Ectodermal cell (in vitro differentiated cells): ENCODE data around the gene HRAS.

Experiments used
- H3K27ac ChIP-seq: 2 replicates; pipeline ENCODE4 v1.7.0; 2013; ENCODE audit warnings: mild to moderate bottlenecking, low read depth, low read length; ENCODE audit not compliant: insufficient read depth, poor library complexity, severe bottlenecking
- H3K27me3 ChIP-seq: 2 replicates; pipeline ENCODE4 v1.7.0; 2013; ENCODE audit warnings: mild to moderate bottlenecking, low read length; ENCODE audit not compliant: insufficient read depth, control insufficient read depth, poor library complexity, severe bottlenecking
- H3K36me3 ChIP-seq: one replicate; pipeline ENCODE4 v1.7.0; 2013; ENCODE audit warnings: low read length; ENCODE audit not compliant: control insufficient read depth, insufficient read depth
- H3K4me1 ChIP-seq: one replicate; pipeline ENCODE4 v1.7.0; 2013; ENCODE audit warnings: low read length; ENCODE audit not compliant: control insufficient read depth, insufficient read depth
- H3K4me3 ChIP-seq: 2 replicates; pipeline ENCODE4 v1.7.0; 2013; ENCODE audit warnings: low read depth, low read length, control low read depth; ENCODE audit not compliant: insufficient read depth
- H3K9me3 ChIP-seq: 2 replicates; pipeline ENCODE4 v1.7.0; 2013; ENCODE audit warnings: mild to moderate bottlenecking, low read length, moderate library complexity; ENCODE audit not compliant: control insufficient read depth
- WGBS, 2 experiments: methylation state at CpG; one replicate each; pipeline ENCODE4 v1.1.7; 2013; ENCODE audit warnings: missing lambda C conversion rate in 2 of 2; 5-methylcytosine and 5-hydroxymethylcytosine counted together

Gene HRAS

GRCh38 chr11:498297-499181 is 36.8 kb downstream of the HRAS start:
- Histone ChIP-seq H3K9me3 (no peaks in the 10 kb centered on the region), H3K27ac (no peak overlapping the region), H3K36me3 (peaks cover 30% of the 10 kb centered on the region), H3K4me1 (no peaks in the 10 kb centered on the region), H3K27me3 (no peaks in the 10 kb centered on the region), H3K4me3 (no peak overlapping the region)
- WGBS, 2 experiments = 94% methylated on average over 39 of the region's 39 CpGs

- peaks cover 30% of the 10 kb centered on the region for H3K36me3 ChIP-seq
- H3K9me3 ChIP-seq = no peaks in the 10 kb centered on the region
- H3K27ac ChIP-seq = no peak overlapping the region
- no peaks in the 10 kb centered on the region for H3K4me1 ChIP-seq
- H3K27me3 ChIP-seq = no peaks in the 10 kb centered on the region
- 95 to 96% methylated on average over 31 of the region's 31 CpGs for WGBS, 2 experiments
- no peak overlapping the region for H3K4me3 ChIP-seq
These were observed 37.6 kb downstream of the HRAS start for GRCh38 chr11:497565-498296.

- Histone ChIP-seq H3K36me3 (peaks cover 30% of the 10 kb centered on the region), H3K4me3 (no peak overlapping the region), H3K4me1 (no peaks in the 10 kb centered on the region), H3K27me3 (no peaks in the 10 kb centered on the region), H3K27ac (no peak overlapping the region), H3K9me3 (no peaks in the 10 kb centered on the region)
- 95% methylated on average over 34 of the region's 34 CpGs for WGBS, 2 experiments
These were observed 38.4 kb downstream of the HRAS start for GRCh38 chr11:496834-497564.

- H3K36me3 ChIP-seq = peaks cover 30% of the 10 kb centered on the region
- no peak overlapping the region for H3K27ac ChIP-seq
- WGBS, 2 experiments = 92 to 95% methylated on average over 10 of the region's 10 CpGs
- H3K27me3 ChIP-seq = no peaks in the 10 kb centered on the region
- no peaks in the 10 kb centered on the region for H3K9me3 ChIP-seq
- H3K4me1 ChIP-seq = no peaks in the 10 kb centered on the region
- no peak overlapping the region for H3K4me3 ChIP-seq
These were observed 39.8 kb downstream of the HRAS start for GRCh38 chr11:495537-495931.

GRCh38 chr11:494761-495536 is 40.4 kb downstream of the HRAS start:
- no peaks in the 10 kb centered on the region for H3K4me1 ChIP-seq
- no peaks in the 10 kb centered on the region for H3K27me3 ChIP-seq
- H3K4me3 ChIP-seq = no peak overlapping the region
- WGBS, 2 experiments = 94 to 95% methylated on average over 37 of the region's 37 CpGs
- no peaks in the 10 kb centered on the region for H3K9me3 ChIP-seq
- H3K36me3 ChIP-seq = peaks cover 31% of the 10 kb centered on the region
- no peak overlapping the region for H3K27ac ChIP-seq

- peaks cover 19% of the 10 kb centered on the region for H3K36me3 ChIP-seq
- WGBS, 2 experiments = 94 to 95% methylated on average over 32 of the region's 32 CpGs
These were observed 42.7 kb downstream of the HRAS start for GRCh38 chr11:492427-493226.

GRCh38 chr11:491358-491757 is 44.0 kb downstream of the HRAS start:
- WGBS, 2 experiments = 94 to 95% methylated on average over 7 of the region's 7 CpGs
- H3K4me1 ChIP-seq = no peaks in the 10 kb centered on the region
- no peaks in the 10 kb centered on the region for H3K9me3 ChIP-seq
- peaks cover 6% of the 10 kb centered on the region for H3K36me3 ChIP-seq
- no peak overlapping the region for H3K27ac ChIP-seq
- H3K27me3 ChIP-seq = no peaks in the 10 kb centered on the region
- no peak overlapping the region for H3K4me3 ChIP-seq

More at GRCh38 chr11:492427-493226, 42.7 kb downstream of the HRAS start:
- no peak overlapping the region for H3K4me3 ChIP-seq
- H3K27ac ChIP-seq = no peak overlapping the region
- H3K27me3 ChIP-seq = no peaks in the 10 kb centered on the region
- no peaks in the 10 kb centered on the region for H3K9me3 ChIP-seq
- H3K4me1 ChIP-seq = no peaks in the 10 kb centered on the region

- no peaks in the 10 kb centered on the region for H3K4me1 ChIP-seq
- H3K9me3 ChIP-seq = no peaks in the 10 kb centered on the region
- WGBS, 2 experiments = 96% methylated on average over 15 of the region's 15 CpGs
- no peak overlapping the region for H3K27ac ChIP-seq
- H3K27me3 ChIP-seq = no peaks in the 10 kb centered on the region
- H3K4me3 ChIP-seq = no peak overlapping the region
- H3K36me3 ChIP-seq = peaks cover 6% of the 10 kb centered on the region
These were observed 44.5 kb downstream of the HRAS start for GRCh38 chr11:490930-491260.

- Histone ChIP-seq H3K9me3 (no peaks in the 10 kb centered on the region), H3K36me3 (peaks cover 6% of the 10 kb centered on the region), H3K4me3 (no peak overlapping the region), H3K27ac (no peak overlapping the region), H3K27me3 (no peaks in the 10 kb centered on the region), H3K4me1 (no peaks in the 10 kb centered on the region)
- WGBS, 2 experiments = 93 to 94% methylated on average over 38 of the region's 38 CpGs
These were observed 45.0 kb downstream of the HRAS start for GRCh38 chr11:490186-490929.
